ENCODE data around the gene GABRD.

GRCh38 chr1:2059290-2059953, 40.3 kb downstream of the GABRD start:
- TF ChIP-seq ZFX (IDR thresholded peaks at IDR 0.05) = no peak
- no peak for TF ChIP-seq CTCF (conservative IDR thresholded peaks at IDR 0.05)
